Activated naive CD8-positive, alpha-beta T cell treated with anti-CD3 and anti-CD28 coated beads, Interleukin-2, amount 10 ng/mL, durations not matched to agents 7 days and 5 days (primary cell): ENCODE results near the gene TIAM2. TPM values are rescaled to one million over a fixed set of nuclear protein-coding genes. Genes with fewer than 3 reads are reported as not detected.
A peak's percentile ranks its signal among the peaks of the same experiment; 100 is the strongest.
"Not testable (repeated sequence)": the region's sequence is repeated elsewhere in the genome, so short reads cannot be mapped to it uniquely, and the experiment has no call there.

Source experiments
- ATAC-seq: fragments of 150-1000 bp; cut with Tn5 transposase; one replicate; pipeline ENCODE4 v1.10.0; 2021; ENCODE audit warnings: low read depth, moderate library complexity
- POLR2A ChIA-PET: fragments of 350-600 bp; sonication (Branson Sonifier 250); formaldehyde crosslinking; loops from one replicate; lab custom pipeline; 2021; ENCODE audit warnings: antibody characterized with exemption; lab: Charles Lee
- DNase-seq: peaks from one replicate; pipeline ENCODE4 v3.0.0; 2021
- H3K27ac Mint-ChIP-seq: one replicate; pipeline ENCODE4 v1.8.0; 2022; ENCODE audit warnings: mild to moderate bottlenecking, mixed read lengths
- H3K27me3 Mint-ChIP-seq: one replicate; pipeline ENCODE4 v1.8.0; 2022; ENCODE audit warnings: mild to moderate bottlenecking, moderate library complexity, mixed read lengths
- H3K36me3 Mint-ChIP-seq: one replicate; pipeline ENCODE4 v1.8.0; 2021; ENCODE audit warnings: mild to moderate bottlenecking, mixed read lengths
- H3K4me1 Mint-ChIP-seq: one replicate; pipeline ENCODE4 v1.8.0; 2021; ENCODE audit warnings: mixed read lengths
- H3K4me3 Mint-ChIP-seq: one replicate; pipeline ENCODE4 v1.8.0; 2022; ENCODE audit warnings: mild to moderate bottlenecking, moderate library complexity, mixed read lengths
- H3K9me3 Mint-ChIP-seq: one replicate; pipeline ENCODE4 v1.8.0; 2021; ENCODE audit warnings: mixed read lengths
- total RNA-seq, 2 experiments: library from RNA; stranded (reverse); gene quantifications; one replicate each; pipeline ENCODE4 v1.2.3, GENCODE V29; 2021

The TIAM2 gene
- total RNA-seq, 2 experiments from 2014 or later, result 4.8 to 5.2 TPM

GRCh38 chr6:155257796-155258195, 262.7 kb downstream of the TIAM2 start:
- POLR2A ChIA-PET, result no interaction called here
- peaks cover 10% of the 10 kb centered on the region for H3K36me3 Mint-ChIP-seq
- H3K4me1 Mint-ChIP-seq, result no peaks in the 10 kb centered on the region
- ATAC-seq (no peak), DNase-seq (no peak)
- H3K9me3 Mint-ChIP-seq, result no peaks in the 10 kb centered on the region
- H3K27ac Mint-ChIP-seq, result no peak overlapping the region
- H3K4me3 Mint-ChIP-seq, result no peak overlapping the region
- H3K27me3 Mint-ChIP-seq, result no peaks in the 10 kb centered on the region

- ATAC-seq (no peak), DNase-seq (no peak)
- H3K27ac Mint-ChIP-seq, result no peak overlapping the region
- no peaks in the 10 kb centered on the region for H3K4me1 Mint-ChIP-seq
- no peaks in the 10 kb centered on the region for H3K9me3 Mint-ChIP-seq
- H3K4me3 Mint-ChIP-seq, result no peak overlapping the region
- H3K36me3 Mint-ChIP-seq, result peaks cover 4% of the 10 kb centered on the region
- POLR2A ChIA-PET, result interaction anchor here (0.5 kb wide), 1 partner anchor 56 kb away, joined by 3 read pairs; no protein-coding TSS in a partner anchor
- H3K27me3 Mint-ChIP-seq, result no peaks in the 10 kb centered on the region
Observed at GRCh38 chr6:155259204-155259603, 264.1 kb downstream of the TIAM2 start.

GRCh38 chr6:155259897-155260296, 264.8 kb downstream of the TIAM2 start:
- no peak for ATAC-seq
- no peaks in the 10 kb centered on the region for H3K9me3 Mint-ChIP-seq

GRCh38 chr6:155260686-155261085, 265.6 kb downstream of the TIAM2 start:
- Mint-ChIP-seq H3K27ac (no peak overlapping the region), H3K4me3 (no peak overlapping the region), H3K4me1 (no peaks in the 10 kb centered on the region), H3K27me3 (no peaks in the 10 kb centered on the region), H3K36me3 (peaks cover 4% of the 10 kb centered on the region), H3K9me3 (no peaks in the 10 kb centered on the region)
- DNase-seq, result no peak
- no peak for ATAC-seq
- POLR2A ChIA-PET, result no interaction called here

More at GRCh38 chr6:155259897-155260296, 264.8 kb downstream of the TIAM2 start:
- Mint-ChIP-seq H3K4me1 (no peaks in the 10 kb centered on the region), H3K36me3 (peaks cover 7% of the 10 kb centered on the region), H3K27me3 (no peaks in the 10 kb centered on the region), H3K27ac (no peak overlapping the region), H3K4me3 (no peak overlapping the region)
- no peak for DNase-seq
- POLR2A ChIA-PET, result no interaction called here

- Mint-ChIP-seq H3K4me1 (no peaks in the 10 kb centered on the region), H3K27me3 (no peaks in the 10 kb centered on the region), H3K27ac (no peak overlapping the region), H3K4me3 (no peak overlapping the region), H3K36me3 (peaks cover 4% of the 10 kb centered on the region), H3K9me3 (no peaks in the 10 kb centered on the region)
- ATAC-seq (no peak), DNase-seq (no peak)
- POLR2A ChIA-PET, result no interaction called here
Observed at GRCh38 chr6:155261111-155261900, 266.2 kb downstream of the TIAM2 start.

- no peaks in the 10 kb centered on the region for H3K4me1 Mint-ChIP-seq
- no peak overlapping the region for H3K4me3 Mint-ChIP-seq
- POLR2A ChIA-PET, result no interaction called here
- no peaks in the 10 kb centered on the region for H3K9me3 Mint-ChIP-seq
- DNase-seq (no peak), ATAC-seq (no peak)
- peaks cover 10% of the 10 kb centered on the region for H3K36me3 Mint-ChIP-seq
- H3K27me3 Mint-ChIP-seq, result no peaks in the 10 kb centered on the region
- no peak overlapping the region for H3K27ac Mint-ChIP-seq
Observed at GRCh38 chr6:155262655-155263054, 267.5 kb downstream of the TIAM2 start.

- ATAC-seq (no peak), DNase-seq (no peak)
- peaks cover 3% of the 10 kb centered on the region for H3K4me1 Mint-ChIP-seq
- no peaks in the 10 kb centered on the region for H3K9me3 Mint-ChIP-seq
- no peak within 1 kb of the TSS for H3K27ac Mint-ChIP-seq
- H3K36me3 Mint-ChIP-seq, result peaks cover 12% of the 10 kb centered on the region
- H3K27me3 Mint-ChIP-seq, result no peaks in the 10 kb centered on the region
- no peak within 1 kb of the TSS for H3K4me3 Mint-ChIP-seq
- POLR2A ChIA-PET, result no interaction called here
Observed at GRCh38 chr6:155263373-155264063, 268.4 kb downstream of the TIAM2 start, which contains the start of gene CLDN20. TSS of gene CLDN20 (plus strand) at chr6:155264013. CDS start at chr6:155275720, 11,707 bp downstream.

GRCh38 chr6:155264693-155265320, 269.7 kb downstream of the TIAM2 start:
- ATAC-seq (no peak), DNase-seq (no peak)
- POLR2A ChIA-PET, result no interaction called here
- peaks cover 3% of the 10 kb centered on the region for H3K4me1 Mint-ChIP-seq
- H3K9me3 Mint-ChIP-seq, result no peaks in the 10 kb centered on the region
- H3K36me3 Mint-ChIP-seq, result peaks cover 12% of the 10 kb centered on the region
- H3K4me3 Mint-ChIP-seq, result no peak overlapping the region
- H3K27ac Mint-ChIP-seq, result no peak overlapping the region
- H3K27me3 Mint-ChIP-seq, result no peaks in the 10 kb centered on the region

- POLR2A ChIA-PET, result no interaction called here
Observed at GRCh38 chr6:155265843-155266535, 270.9 kb downstream of the TIAM2 start.

GRCh38 chr6:155267411-155267810, 272.3 kb downstream of the TIAM2 start:
- H3K36me3 Mint-ChIP-seq, result peaks cover 18% of the 10 kb centered on the region
- H3K9me3 Mint-ChIP-seq, result no peaks in the 10 kb centered on the region
- DNase-seq (no peak), ATAC-seq (no peak)
- no peaks in the 10 kb centered on the region for H3K27me3 Mint-ChIP-seq
- peaks cover 3% of the 10 kb centered on the region for H3K4me1 Mint-ChIP-seq
- H3K4me3 Mint-ChIP-seq, result no peak overlapping the region
- POLR2A ChIA-PET, result interaction anchor here (1.0 kb wide), 1 partner anchor 13 kb away, joined by 7 read pairs; no protein-coding TSS in a partner anchor
- H3K27ac Mint-ChIP-seq, result no peak overlapping the region

More at GRCh38 chr6:155265843-155266535, 270.9 kb downstream of the TIAM2 start:
- no peak for DNase-seq
- no peaks in the 10 kb centered on the region for H3K9me3 Mint-ChIP-seq
- peaks cover 3% of the 10 kb centered on the region for H3K4me1 Mint-ChIP-seq
- H3K36me3 Mint-ChIP-seq, result peaks cover 18% of the 10 kb centered on the region
- H3K27ac Mint-ChIP-seq, result no peak overlapping the region
- no peak for ATAC-seq
- no peaks in the 10 kb centered on the region for H3K27me3 Mint-ChIP-seq
- H3K4me3 Mint-ChIP-seq, result no peak overlapping the region

- H3K27me3 Mint-ChIP-seq, H3K4me3 Mint-ChIP-seq, H3K9me3 Mint-ChIP-seq, POLR2A ChIA-PET, H3K4me1 Mint-ChIP-seq, DNase-seq: not testable (repeated sequence)
- ATAC-seq, result peak; percentile 54
- Mint-ChIP-seq H3K36me3 (peaks cover 18% of the 10 kb centered on the region), H3K27ac (peak overlapping the region; percentile 4)
Observed at GRCh38 chr6:155268088-155268867, 273.2 kb downstream of the TIAM2 start.

GRCh38 chr6:155269765-155270164, 274.6 kb downstream of the TIAM2 start:
- ATAC-seq (no peak), DNase-seq (no peak)
- no peaks in the 10 kb centered on the region for H3K9me3 Mint-ChIP-seq
- peaks cover 17% of the 10 kb centered on the region for H3K36me3 Mint-ChIP-seq
- H3K4me3 Mint-ChIP-seq, result no peak overlapping the region
- peaks cover 6% of the 10 kb centered on the region for H3K4me1 Mint-ChIP-seq
- no peaks in the 10 kb centered on the region for H3K27me3 Mint-ChIP-seq
- no peak overlapping the region for H3K27ac Mint-ChIP-seq
- POLR2A ChIA-PET, result no interaction called here
